GM18907 (cell line): ENCODE results near the gene TPR.

Experiments used
- ATAC-seq: cut with Tn5 transposase; IDR thresholded peaks from one replicate; pipeline ENCODE4 v1.9.1; 2021; ENCODE audit warnings: mild to moderate bottlenecking, moderate library complexity; ENCODE audit not compliant: unreplicated experiment

TPR gene

GRCh38 chr1:186330758-186331157 lies 44.3 kb downstream of the TPR start:
- ATAC-seq: no peak

- ATAC-seq: no peak
Measured at GRCh38 chr1:186327331-186327730, 47.7 kb downstream of the TPR start.

GRCh38 chr1:186326009-186326408 lies 49.0 kb downstream of the TPR start:
- ATAC-seq: no peak

DNA sequence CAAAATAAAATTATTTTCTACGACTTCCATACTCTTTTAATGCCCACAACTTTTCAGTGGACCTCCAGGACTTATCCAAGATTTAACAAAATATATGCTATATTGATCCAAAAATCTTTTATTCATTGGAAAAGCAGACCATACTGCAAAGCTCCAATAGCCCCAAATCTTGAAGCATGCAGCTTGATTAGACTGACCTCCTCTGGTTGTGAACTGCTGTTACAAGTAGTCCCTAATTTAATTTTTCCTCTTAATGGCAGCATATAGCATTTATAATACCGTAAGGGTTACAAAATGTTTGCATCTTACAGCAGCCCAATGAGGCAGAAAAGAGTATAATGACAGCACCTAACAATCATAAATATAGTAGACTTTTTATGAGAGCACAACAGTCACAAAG lies 49.8 kb downstream of the TPR start:
- ATAC-seq: no peak

GRCh38 chr1:186323865-186324264 lies 51.2 kb downstream of the TPR start:
- no peak for ATAC-seq

DNA sequence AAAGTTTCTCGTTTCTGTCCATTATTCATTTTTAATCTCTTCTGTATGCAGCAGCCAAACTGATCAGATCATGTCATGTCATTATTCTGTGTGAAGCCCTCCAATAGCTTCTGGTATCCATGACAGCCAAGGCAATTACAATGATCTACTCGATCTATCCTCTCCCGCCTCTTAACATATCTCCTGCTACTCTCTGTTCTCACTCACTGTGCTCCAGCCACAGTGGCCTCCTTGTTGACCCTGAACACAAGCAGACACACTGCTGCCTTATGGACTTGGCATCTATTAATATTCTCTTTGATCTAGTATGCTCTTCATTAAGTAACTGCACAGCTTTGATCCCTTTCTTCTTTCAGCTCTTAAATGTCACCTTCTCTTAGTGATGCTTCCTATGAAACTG lies 59.5 kb downstream of the TPR start:
- ATAC-seq: no peak

DNA sequence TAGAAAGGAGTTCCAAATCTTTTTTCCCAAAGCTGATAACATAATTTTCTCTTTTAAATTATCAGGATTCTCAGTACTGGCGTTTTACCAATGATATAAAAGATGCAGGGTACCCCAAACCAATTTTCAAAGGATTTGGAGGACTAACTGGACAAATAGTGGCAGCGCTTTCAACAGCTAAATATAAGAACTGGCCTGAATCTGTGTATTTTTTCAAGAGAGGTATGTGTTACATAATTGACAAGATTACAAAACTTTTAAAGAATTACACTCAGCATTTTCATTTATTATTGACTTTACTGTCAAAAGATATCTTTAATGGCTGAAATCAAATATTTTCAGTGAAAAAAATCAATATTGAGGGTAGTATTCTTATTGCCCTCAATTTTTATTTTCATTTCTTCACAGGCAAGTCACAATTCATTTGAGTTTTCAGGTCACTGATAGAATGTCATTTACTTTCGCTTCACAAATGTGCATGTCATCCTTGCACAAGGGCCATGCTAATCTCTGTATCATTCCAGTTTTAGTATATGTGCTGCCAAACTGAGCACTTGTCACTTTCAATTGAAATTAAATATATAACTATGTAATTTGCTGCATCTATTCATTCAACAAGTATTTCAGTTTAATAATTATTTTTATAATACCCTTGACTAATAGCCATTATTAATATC lies 63.5 kb downstream of the TPR start:
- no peak for ATAC-seq

DNA sequence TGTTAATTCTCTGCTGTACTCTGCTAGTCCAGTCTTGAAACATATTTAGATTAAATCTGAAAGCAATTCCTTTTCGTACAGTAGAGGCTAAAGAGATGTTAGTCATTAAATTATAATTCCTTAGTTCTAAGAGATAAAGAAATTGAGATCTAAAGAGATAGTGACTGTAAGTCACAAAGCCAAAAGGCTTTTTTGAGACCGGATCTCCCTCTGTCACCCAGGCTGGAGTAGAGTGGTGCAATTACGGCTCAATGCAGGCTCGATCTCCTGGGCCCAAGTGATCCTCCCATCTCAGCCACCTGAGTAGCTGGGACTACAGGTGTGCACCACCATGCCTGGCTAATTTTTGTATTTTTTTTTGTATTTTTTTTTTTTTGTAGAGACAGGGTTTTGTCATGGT lies 64.7 kb downstream of the TPR start:
- ATAC-seq: no peak

GRCh38 chr1:186308264-186309060 lies 66.6 kb downstream of the TPR start:
- ATAC-seq: no peak

DNA sequence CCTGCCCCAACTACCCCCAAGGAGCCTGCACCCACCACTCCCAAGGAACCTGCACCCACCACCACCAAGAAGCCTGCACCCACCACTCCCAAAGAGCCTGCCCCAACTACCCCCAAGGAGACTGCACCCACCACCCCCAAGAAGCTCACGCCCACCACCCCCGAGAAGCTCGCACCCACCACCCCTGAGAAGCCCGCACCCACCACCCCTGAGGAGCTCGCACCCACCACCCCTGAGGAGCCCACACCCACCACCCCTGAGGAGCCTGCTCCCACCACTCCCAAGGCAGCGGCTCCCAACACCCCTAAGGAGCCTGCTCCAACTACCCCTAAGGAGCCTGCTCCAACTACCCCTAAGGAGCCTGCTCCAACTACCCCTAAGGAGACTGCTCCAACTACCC lies 67.6 kb downstream of the TPR start:
- no peak for ATAC-seq

DNA sequence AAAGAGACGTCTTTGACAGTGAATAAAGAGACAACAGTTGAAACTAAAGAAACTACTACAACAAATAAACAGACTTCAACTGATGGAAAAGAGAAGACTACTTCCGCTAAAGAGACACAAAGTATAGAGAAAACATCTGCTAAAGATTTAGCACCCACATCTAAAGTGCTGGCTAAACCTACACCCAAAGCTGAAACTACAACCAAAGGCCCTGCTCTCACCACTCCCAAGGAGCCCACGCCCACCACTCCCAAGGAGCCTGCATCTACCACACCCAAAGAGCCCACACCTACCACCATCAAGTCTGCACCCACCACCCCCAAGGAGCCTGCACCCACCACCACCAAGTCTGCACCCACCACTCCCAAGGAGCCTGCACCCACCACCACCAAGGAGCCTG lies 68.5 kb downstream of the TPR start:
- ATAC-seq: no peak

DNA sequence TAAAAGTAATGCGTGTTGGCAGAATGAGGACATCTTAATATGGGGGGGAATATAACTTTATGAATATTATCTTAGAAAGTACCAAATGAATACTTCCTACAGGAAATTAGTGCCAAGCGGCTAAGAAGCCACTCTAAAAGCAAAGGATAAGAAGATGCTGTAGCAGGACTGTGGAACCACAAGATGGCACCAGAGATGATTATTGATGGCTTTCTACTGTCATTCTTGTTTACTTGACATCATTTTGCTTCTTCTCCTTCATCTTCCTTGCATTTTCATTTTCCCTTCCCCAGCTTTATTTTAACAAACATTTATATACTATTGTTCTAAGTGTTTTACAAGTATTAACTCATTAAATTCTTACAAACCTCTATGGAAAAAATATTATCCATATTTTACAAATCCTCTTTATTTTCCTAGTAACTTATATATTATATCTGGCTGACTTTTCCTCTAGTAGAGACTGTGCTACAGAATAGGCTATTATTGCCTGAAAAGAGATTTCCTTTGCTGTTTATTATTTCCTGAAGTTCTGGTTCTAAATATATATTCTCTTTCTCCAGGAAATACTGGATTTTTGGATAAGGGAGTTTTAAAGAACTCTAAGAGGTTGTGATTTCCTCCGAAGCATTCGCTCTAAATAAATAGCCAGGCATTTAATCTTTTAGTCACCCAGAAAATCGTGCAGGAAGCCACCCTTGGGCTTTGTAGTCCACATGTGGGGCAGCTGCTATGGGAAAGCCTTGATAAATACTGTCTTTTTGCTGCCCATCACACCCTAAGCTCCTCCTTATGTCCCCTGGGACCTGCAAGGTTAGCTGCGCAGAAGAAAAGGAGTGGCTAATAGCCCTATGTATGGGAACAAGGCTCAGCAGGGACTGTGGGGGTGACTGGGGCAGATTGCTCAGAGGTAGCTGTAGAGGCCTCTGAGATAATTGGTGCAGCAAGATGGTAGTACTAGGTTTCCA lies 69.8 kb downstream of the TPR start:
- peak; percentile 74 for ATAC-seq

DNA sequence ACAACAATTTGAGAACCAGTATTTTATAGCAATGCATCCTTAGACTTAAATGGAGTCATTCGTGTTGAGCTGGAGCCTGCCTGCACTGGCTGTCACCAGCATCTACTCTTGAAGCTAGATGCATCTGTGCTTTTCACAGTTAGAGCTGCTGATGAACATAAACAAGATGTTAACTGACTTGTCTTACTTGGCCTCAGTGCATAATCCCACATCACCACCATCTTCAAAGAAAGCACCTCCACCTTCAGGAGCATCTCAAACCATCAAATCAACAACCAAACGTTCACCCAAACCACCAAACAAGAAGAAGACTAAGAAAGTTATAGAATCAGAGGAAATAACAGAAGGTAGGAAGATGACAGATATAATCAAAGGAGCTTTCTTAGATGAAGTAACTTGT lies 71.1 kb downstream of the TPR start:
- ATAC-seq: no peak

- no peak for ATAC-seq
Measured at GRCh38 chr1:186302381-186302920, 72.6 kb downstream of the TPR start.

DNA sequence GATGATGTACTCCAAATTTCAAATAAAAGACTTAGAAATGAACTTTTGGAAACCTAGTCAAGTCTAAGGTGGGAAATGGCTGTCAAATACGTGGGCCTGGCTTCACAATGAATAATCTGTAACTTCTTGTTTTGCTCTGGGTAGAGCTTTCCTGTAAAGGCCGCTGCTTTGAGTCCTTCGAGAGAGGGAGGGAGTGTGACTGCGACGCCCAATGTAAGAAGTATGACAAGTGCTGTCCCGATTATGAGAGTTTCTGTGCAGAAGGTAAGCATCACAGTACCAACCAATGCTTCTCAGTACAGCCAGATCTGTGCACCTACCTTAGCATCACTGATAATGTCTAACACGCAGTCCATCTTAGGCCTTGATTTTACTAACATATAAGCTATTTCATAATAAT lies 73.6 kb downstream of the TPR start:
- ATAC-seq: no peak

GRCh38 chr1:186300056-186300455 lies 75.0 kb downstream of the TPR start:
- ATAC-seq: no peak

- no peak for ATAC-seq
Measured at GRCh38 chr1:186299570-186299969, 75.5 kb downstream of the TPR start.

- no peak for ATAC-seq
Measured at GRCh38 chr1:186298851-186299250, 76.2 kb downstream of the TPR start.

- ATAC-seq: no peak
Measured at GRCh38 chr1:186297439-186298045, 77.5 kb downstream of the TPR start.

DNA sequence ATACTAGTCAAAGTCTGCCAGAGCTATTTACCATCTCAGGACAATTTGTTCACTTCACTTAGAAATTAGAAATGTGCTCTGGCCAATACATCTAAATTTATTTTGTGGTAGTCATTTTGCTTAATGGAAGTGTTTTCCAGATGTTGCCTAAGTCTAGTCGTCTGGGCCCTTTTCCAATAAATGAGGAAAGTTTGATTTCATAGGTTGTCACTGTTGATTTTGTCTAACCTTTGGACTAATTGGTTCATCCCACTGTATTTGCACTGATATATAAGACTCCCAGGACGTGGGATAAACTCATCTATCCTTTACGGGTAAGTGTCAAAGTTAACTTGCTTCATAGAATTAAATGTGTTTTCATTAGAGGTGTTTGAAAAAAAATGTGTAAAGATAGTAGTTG lies 79.1 kb downstream of the TPR start, which contains the start of gene PRG4:
PRG4 (plus strand) TSS at position 300 of the 400 bp plus-strand sequence.
- ATAC-seq: no peak

DNA sequence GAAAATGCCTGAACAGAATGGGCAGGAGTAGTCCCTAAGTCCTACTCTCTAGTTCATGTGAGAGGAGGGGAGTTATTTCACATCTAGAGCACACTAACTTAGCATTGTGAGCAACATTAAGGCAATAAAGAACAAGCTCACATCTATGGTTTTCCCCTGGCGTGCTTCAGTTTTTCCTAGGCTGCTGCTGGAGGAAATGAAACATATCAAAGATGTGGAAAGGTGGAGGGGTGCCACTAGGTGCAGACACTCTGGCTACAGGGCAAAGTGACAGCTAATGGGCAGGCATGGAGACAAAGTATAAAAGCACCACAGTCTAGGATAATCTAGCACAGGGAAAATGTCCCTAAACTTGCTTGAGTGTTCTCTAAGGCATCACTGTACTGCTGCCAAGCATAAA lies 82.2 kb downstream of the TPR start:
- ATAC-seq: no peak
